ENCODE data around the gene THSD7A. TPM values are rescaled to one million over a fixed set of nuclear protein-coding genes. Genes with fewer than 3 reads are reported as not detected.

The THSD7A gene
- polyA plus RNA-seq, 1 donor from 2014 or later: 18.5 TPM

DNA sequence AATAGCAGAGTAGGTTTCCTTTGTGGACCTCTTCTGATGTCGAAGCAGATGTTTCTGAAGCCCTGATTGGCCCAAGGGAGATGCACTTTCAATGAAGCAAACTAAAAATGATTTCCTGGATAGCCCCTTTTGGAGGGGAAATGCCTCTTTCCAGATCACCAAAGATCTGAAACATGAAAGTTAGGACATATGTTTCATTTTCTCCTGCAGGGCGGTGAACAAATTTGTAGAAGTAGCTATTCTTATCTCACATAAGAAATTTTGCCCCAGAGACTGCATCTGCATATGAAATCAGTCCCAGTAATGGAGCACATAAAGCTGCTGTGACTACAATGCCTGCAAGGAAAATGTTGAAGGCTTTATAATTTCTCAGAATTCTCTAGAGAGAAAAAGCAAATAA is 56.0 kb downstream of the THSD7A start:
- TF ChIP-seq CTCF (IDR thresholded peaks at IDR 0.05; ENCODE audit: poor library complexity, severe bottlenecking): no peak
- TF ChIP-seq TAF1 (IDR thresholded peaks at IDR 0.05; ENCODE audit: low read depth): no peak
- TF ChIP-seq SMC3 (conservative IDR thresholded peaks at IDR 0.05; ENCODE audit: poor library complexity): no peak
- TF ChIP-seq RAD21 (conservative IDR thresholded peaks at IDR 0.05): no peak
- TF ChIP-seq EP300 (conservative IDR thresholded peaks at IDR 0.05; ENCODE audit: poor library complexity, severe bottlenecking): no peak
- TF ChIP-seq POLR2AphosphoS5 (IDR thresholded peaks at IDR 0.05): no peak
- TF ChIP-seq MXI1 (conservative IDR thresholded peaks at IDR 0.05; ENCODE audit: poor library complexity, severe bottlenecking): no peak
- H3K9me2 ChIP-seq (ENCODE audit: insufficient read depth, low read length): no peaks in the 10 kb centered on the region
- H4K20me1 ChIP-seq (ENCODE audit: insufficient read depth): no peaks in the 10 kb centered on the region
- H3K27me3 ChIP-seq (ENCODE audit: insufficient read depth, low read depth, low read length): no peaks in the 10 kb centered on the region
- no peaks in the 10 kb centered on the region for H3F3A ChIP-seq (ENCODE audit: insufficient read depth, low read length, poor library complexity, severe bottlenecking)
- peak overlapping the region; percentile 1 for H3K4me2 ChIP-seq (ENCODE audit: low read length)
- peak overlapping the region; percentile 1 for H3K4me3 ChIP-seq (ENCODE audit: low read length)
- H3K9ac ChIP-seq (ENCODE audit: low read length): no peak overlapping the region
- no peaks in the 10 kb centered on the region for H3K9me3 ChIP-seq (ENCODE audit: low read length)
- no peaks in the 10 kb centered on the region for H3K36me3 ChIP-seq (ENCODE audit: insufficient read depth, low read length)
- no peak overlapping the region for H2AFZ ChIP-seq (ENCODE audit: low read depth, low read length)
- peak overlapping the region; percentile 28 for H3K27ac ChIP-seq (ENCODE audit: low read length)
- H3K79me2 ChIP-seq (replicated peaks; ENCODE audit: insufficient read depth, low read length): no peaks in the 10 kb centered on the region

DNA sequence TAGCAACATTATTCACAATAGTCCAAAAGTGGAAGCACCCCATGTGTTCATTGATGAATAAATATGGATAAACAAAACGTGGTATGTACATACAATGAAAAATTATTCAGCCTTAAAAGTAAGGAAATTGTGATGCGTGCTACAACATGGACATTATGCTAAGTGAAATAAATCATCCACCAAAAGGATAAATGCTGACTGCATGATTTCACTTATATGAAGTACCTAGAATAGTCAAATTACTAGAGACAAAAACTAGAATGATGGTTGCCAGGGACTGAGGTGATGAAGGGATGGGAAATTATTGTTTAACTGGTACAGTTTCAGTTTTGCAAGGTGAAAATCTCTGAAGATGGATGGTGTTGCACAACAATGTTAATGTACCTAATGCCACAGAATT is 56.6 kb downstream of the THSD7A start:
- Histone ChIP-seq H3K27me3 (ENCODE audit: insufficient read depth, low read depth, low read length) (no peaks in the 10 kb centered on the region), H3K36me3 (ENCODE audit: insufficient read depth, low read length) (no peaks in the 10 kb centered on the region), H3K9ac (ENCODE audit: low read length) (no peak overlapping the region), H3K4me3 (ENCODE audit: low read length) (no peak overlapping the region), H3F3A (ENCODE audit: insufficient read depth, low read length, poor library complexity, severe bottlenecking) (no peaks in the 10 kb centered on the region), H3K9me3 (ENCODE audit: low read length) (no peaks in the 10 kb centered on the region), H3K9me2 (ENCODE audit: insufficient read depth, low read length) (no peaks in the 10 kb centered on the region), H3K27ac (ENCODE audit: low read length) (no peak overlapping the region), H3K4me2 (ENCODE audit: low read length) (peak overlapping the region; percentile 1), H4K20me1 (ENCODE audit: insufficient read depth) (no peaks in the 10 kb centered on the region), H3K79me2 (replicated peaks; ENCODE audit: insufficient read depth, low read length) (no peaks in the 10 kb centered on the region), H2AFZ (ENCODE audit: low read depth, low read length) (no peak overlapping the region)
- TF ChIP-seq, protein P1, sequence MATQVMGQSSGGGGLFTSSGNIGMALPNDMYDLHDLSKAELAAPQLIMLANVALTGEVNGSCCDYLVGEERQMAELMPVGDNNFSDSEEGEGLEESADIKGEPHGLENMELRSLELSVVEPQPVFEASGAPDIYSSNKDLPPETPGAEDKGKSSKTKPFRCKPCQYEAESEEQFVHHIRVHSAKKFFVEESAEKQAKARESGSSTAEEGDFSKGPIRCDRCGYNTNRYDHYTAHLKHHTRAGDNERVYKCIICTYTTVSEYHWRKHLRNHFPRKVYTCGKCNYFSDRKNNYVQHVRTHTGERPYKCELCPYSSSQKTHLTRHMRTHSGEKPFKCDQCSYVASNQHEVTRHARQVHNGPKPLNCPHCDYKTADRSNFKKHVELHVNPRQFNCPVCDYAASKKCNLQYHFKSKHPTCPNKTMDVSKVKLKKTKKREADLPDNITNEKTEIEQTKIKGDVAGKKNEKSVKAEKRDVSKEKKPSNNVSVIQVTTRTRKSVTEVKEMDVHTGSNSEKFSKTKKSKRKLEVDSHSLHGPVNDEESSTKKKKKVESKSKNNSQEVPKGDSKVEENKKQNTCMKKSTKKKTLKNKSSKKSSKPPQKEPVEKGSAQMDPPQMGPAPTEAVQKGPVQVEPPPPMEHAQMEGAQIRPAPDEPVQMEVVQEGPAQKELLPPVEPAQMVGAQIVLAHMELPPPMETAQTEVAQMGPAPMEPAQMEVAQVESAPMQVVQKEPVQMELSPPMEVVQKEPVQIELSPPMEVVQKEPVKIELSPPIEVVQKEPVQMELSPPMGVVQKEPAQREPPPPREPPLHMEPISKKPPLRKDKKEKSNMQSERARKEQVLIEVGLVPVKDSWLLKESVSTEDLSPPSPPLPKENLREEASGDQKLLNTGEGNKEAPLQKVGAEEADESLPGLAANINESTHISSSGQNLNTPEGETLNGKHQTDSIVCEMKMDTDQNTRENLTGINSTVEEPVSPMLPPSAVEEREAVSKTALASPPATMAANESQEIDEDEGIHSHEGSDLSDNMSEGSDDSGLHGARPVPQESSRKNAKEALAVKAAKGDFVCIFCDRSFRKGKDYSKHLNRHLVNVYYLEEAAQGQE (IDR thresholded peaks at IDR 0.05; ENCODE audit: borderline replicate concordance): no peak
- no peak for TF ChIP-seq CTCF (IDR thresholded peaks at IDR 0.05; ENCODE audit: poor library complexity, severe bottlenecking)
